Dermis microvascular lymphatic vessel endothelial cell (primary cell): ENCODE data around the gene EFNB1. TPM values are rescaled to one million over a fixed set of nuclear protein-coding genes. Genes with fewer than 3 reads are reported as not detected.

Experiments
- DNase-seq, 2 donors: peaks; one replicate each; pipeline versions ENCODE4 v3.0.0 to v3.0.0-alpha.2; 2010; ENCODE audit warnings: low read depth in 2 of 2
- total RNA-seq: library from RNA; depleted of rRNA; stranded (reverse); fragments of >200 nt; gene quantifications from 2 replicates; pipeline ENCODE4 v1.2.1, GENCODE V29; 2014

EFNB1 gene
- total RNA-seq, 1 donor from 2014 or later = 18.9 TPM

DNA sequence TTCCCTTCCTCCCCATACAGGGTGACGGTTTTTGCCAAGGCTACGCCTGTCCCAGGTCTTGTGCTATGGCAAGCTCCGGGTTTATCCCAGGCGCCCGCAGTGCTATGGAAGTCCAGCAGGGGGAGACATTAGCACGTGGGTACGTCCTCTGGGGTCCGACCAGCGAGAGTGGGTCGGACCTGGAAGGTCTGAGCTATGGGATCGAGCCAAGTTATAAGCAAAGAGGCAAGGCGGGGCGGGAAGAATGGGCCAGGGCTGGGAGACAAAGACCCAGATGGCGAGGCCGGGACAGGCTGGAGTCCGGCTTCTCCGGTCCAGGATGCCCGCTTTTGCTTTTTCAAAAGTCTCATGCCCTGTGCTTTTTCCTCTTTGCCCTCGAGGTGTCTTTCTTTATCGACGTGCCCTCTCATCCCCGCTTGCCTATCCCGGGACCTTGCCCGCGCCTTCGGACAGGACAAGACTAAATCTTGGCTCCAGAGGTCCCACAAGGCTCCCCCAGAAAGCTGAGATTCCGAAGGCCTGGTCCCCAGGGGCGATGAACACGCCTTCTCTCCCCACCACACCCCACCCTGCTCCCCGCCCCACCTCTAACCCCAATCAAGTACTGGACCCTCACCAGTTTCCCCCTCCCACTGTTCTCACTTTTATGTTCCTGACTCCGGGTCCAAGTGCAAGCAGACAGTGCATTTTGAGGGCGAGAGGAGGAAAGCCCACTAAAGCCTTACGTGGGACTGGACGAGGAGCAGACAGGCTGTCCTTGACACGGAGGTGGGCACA lies 785 bp upstream of the EFNB1 start:
- DNase-seq = peak; percentile 54 to 75

DNA sequence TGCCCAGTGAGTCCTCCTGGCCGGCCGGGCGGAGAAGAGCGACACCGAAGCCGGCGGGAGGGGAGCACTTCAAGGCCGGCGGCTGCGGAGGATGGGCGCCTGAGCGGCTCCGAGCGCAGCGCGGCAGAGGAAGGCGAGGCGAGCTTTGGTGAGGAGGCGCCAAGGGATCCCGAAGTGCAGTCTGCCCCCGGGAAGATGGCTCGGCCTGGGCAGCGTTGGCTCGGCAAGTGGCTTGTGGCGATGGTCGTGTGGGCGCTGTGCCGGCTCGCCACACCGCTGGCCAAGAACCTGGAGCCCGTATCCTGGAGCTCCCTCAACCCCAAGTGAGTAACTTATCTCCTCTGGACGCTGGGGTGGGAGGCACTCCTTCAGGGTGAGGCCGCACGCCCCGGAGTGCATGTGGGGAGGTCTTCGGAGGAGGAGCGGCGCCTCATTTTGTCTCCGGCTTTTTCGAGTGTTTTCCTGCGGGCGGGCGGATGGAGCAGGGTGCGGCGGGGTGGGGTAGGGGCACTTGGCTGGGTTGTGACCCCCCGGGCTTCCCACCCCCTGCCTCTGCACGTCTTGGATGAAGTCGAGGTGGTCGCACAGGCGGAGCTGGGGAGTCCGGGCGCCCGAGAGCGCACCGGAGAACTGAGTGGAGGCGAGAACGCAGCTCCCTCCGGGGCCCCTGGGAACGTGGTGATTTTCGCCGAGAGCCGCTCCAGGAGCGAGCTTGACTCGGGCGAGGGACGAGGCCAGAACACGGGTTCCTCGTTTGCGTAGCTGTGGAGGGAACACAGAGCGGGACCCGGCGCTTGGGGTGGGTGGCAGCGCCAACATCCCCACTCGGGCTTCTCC lies 979 bp downstream of the EFNB1 start:
- peak in 1 of 2 donors; percentile 44 for DNase-seq

DNA sequence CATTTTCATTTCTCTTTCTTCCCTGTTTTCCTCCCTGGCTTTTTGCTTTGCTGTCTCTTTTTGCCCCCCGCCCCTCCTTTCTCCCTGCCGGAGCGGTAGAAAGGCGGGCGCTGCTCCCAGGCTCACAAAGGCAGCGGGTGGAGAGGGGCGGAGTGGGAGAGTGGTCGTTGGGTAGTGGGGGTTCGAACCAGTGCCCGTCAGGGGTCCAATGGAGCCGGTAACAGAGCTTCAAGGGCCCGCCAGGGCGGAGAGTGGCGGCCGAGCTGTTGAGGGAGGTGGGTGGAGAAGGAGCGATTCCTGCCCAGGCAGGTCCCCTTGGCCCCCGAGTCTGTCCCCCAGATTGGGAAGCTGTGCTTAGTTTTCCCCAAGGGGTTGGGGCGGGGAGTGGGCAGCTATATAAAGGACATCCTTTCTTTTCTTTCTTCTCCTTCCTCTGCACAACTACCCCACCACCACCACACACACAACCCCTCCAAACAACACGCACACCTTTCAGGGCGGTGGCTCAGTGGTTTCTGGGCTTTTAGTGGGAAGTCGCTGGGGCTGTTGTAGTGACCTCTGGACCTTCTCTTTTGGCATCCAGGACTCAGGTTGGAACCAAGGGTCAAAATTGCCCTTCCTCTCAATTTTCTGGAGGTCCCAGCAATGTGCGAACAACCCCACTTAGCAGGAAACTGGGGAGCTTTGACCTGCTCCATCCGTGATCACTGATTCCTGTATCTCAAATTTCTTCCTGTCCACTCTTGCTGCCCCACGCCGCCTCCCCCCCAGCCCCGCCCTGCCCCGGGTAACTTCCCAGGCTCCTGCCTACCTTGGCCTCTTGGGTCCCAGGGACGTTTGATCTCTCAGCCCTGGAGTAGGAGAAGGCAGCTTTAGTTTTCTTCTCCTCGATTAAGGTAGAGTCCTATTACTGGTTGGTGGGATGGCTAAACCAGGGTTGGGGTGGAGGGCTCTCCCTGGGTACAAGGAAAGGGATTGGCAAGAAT lies 1.9 kb downstream of the EFNB1 start:
- DNase-seq = no peak

DNA sequence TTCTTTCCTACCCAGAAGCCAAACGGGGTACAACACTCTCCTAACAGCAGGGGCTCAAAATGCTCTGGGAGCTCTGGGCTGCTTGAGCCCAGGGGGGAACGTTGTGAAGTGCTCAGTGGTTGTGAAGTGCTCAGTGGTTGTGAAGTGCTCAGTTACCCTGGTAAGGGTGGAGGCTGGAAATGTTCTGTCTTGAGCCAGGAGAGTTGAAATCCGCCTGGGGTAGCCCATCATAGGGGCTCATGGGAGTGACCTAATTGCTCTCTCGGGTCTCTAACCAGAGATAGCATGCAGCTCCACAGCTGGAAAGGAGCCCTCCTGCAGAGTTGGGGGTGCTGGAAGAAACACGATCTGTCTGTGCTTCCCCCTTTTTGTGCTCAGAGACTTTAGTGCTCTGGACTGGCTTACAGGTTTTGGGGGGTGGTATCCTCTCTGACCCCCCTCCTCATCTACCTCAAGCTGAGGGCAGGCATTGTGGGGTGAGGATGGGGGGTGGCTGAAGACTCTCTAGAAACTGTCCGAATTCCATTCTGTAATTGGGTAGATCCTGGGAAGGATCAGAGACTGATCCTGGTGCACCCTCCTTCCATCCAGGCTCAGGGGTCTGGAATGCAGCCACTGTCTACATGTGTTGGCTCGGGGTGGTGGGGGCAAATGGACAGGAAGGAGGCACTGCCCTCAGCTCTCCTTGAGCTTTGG lies 2.7 kb downstream of the EFNB1 start:
- DNase-seq = no peak

DNA sequence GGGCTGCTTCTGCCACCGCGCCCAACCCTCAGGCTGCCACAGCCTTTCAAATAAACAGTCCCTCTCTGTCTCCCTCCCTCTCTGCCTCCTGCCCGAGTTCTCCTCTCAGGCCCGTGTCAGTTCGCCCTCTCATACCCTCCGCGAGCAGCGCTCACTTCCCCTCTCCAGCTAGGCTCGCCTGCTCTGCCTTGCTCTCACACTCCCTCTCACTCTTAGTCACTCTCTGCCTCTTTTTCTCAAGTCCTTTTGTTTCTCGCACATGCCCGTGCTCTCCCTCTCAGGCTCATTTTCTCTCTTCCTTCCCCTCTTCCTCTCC lies 3.2 kb downstream of the EFNB1 start:
- peak in 1 of 2 donors; percentile 72 for DNase-seq

DNA sequence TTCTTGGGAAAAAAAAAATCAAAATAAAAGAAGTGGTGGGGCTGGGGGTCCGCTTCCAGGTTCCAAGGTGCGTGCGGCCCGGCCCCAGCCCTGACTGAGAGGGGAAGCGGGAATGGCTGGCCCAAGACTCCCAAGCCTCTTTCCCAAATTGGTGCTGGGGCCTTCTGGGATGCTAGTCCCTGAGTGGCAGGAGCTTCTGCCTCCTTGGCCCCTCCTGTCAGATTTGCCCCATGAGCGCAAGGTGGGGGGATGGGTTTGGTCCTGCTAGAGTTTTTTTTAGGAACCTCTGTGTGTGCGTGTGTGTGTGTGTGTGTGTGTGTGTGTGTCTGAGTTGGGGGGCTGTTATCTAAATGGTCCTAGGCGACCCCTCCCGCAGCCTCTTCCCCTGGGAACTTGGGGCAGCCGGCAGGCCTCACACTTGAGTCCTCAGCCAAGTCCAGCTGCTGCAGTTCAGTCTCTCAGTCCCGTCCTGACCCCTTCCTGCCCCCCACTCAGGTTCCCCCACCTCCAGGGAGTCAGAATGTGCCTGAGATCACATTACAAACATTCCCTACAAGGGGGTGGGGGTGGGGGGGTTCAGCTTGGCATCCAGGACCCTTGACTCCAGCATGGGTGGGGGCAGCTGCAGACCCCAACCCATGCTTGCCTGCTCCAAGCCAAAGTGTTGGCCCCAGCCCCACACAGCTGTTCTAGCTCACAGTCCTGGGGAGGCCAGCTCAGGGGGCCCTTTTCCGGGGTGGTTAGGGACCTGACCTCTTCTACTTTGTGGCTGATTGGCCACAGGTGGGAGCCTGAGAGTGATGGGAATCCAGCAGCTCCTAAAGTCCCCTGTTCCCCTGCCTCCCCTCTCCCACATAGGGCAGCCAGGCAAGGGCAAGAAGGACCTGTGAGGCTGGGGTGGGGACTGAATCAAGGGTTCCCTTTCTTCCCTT lies 4.0 kb downstream of the EFNB1 start:
- DNase-seq = no peak

DNA sequence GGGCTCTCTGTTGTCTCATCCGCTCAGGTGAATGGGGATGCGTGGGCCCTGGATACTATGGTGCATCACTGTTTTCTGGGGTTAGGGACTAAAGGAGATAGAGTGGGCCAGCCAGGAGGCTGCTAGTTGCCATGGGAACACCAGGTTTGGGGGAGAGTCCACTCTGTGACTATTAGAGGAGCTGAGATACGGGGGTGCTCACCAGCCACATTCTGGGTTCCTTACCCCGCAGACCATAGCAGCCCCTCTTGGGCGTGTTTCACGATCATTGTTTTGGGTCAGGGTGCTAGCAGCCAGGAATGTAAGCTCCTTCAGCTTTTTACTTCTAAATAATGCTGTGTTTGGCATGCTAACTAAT lies 4.6 kb downstream of the EFNB1 start:
- DNase-seq = no peak

DNA sequence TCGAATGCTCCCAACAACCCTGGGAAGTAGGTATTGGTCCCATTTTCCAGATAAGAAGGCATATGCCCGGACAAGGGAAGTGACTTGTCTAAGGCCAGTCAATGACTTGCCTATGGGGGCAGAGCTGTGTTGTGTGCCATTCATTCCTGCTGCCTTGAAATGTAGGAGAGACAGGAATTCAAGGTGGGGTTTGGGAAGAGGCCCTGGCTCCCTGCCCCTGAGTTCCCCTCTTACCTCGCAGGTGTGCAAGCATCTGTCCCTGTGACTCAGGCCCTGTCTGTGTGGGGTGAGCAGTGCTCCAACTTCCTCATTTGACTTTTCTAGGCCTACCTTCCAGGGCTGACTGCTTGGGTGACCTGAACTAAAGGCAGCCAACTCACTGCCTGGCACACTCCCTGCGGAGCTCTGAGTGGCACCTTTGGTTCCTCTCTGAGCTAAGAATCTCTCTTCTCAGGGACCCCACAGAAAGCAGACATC lies 5.1 kb downstream of the EFNB1 start:
- DNase-seq = no peak

DNA sequence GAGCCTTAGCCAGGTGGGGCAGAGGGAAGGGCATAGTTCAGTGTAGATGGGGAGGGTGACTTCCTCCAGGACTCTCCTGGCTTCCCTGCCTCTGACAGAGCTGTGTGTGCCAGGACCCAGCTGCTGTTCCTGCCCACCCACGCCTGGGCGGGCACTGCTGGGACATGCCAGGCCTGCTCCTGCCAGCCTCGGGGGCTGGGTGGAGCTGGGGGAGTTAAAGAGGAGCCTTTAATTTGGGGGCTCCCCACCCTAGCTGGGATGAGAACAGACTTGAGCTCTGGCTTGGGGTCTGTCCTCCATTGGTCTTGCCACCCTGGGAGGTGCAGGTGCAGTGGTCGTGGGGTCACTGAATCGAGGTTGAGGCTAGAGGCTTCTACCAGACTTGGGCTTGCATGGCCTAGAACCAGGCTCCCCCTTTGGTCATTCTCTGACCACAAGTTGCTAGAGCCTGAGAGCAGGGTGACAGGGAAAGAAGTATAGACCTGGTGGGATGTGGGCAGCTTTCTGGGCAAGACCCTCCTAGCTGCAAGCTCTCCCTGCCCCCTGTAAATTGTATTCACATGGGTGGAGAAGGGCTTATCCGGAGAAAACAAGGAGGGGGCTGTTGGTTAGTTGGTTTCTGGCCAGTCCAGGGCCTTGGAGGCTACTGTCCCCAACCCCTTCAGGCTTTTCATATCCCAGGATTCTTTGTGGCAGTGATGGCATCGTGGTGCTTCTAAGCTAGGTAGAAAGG lies 5.7 kb downstream of the EFNB1 start:
- DNase-seq = no peak

DNA sequence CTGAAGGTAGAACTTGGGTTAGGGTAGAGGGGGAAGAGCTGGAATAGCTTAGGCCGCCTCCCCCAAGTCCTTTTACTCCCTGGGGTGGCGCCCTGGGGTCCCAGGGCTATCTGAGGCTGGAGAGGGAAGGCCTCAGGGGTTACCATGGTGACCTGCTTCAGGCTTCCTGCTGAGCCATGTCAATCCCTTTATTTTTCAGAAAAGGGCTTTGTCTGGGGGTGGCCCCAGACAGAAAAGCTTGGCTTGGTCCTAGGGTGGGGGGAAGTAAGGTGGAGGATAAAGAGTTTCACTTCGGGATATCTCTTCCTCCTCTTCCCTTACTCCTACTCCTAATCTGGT lies 6.3 kb downstream of the EFNB1 start:
- DNase-seq = no peak

DNA sequence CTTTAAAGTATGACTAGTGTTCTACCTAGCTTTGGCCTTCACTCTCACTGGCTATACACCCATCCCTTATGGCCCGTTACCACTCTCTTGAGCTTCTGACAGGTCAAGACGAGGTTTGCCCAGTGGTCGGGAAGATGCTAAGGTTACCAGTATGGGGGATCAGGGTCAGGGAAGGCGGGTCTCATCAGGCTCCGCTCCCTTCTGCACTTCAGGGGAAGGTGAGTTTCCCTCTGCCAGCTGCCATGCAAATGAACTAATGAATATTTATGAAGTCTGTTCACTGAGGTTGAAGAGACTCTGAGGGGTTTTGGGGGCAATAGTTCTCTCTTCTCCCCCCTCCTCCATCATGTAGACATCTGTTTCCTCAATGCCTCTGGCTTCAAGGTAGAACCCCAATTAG lies 6.6 kb downstream of the EFNB1 start:
- no peak for DNase-seq

DNA sequence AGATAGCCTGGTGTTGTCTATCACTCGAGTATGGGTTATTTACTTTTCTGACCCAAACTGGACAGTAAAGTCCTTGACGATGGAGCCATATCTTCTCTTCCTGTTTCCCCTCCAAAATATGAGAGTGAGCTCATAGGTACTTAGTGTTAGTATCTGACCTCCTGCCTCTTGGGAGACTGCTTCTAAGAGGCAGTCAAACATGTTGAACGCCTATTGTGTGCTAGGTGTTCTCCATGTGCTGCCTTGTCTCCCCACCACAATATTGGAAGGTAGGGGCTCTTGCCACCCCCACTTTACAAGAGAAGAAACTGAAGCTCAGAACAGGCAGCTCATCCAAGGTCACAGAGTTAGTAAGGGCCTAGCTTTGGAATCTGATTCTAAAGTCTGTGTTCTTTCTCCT lies 8.3 kb downstream of the EFNB1 start:
- no peak for DNase-seq

DNA sequence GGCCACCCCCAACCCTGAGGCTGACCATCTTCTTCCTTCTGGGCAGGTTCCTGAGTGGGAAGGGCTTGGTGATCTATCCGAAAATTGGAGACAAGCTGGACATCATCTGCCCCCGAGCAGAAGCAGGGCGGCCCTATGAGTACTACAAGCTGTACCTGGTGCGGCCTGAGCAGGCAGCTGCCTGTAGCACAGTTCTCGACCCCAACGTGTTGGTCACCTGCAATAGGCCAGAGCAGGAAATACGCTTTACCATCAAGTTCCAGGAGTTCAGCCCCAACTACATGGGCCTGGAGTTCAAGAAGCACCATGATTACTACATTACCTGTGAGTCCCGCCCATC lies 9.7 kb downstream of the EFNB1 start:
- no peak for DNase-seq

DNA sequence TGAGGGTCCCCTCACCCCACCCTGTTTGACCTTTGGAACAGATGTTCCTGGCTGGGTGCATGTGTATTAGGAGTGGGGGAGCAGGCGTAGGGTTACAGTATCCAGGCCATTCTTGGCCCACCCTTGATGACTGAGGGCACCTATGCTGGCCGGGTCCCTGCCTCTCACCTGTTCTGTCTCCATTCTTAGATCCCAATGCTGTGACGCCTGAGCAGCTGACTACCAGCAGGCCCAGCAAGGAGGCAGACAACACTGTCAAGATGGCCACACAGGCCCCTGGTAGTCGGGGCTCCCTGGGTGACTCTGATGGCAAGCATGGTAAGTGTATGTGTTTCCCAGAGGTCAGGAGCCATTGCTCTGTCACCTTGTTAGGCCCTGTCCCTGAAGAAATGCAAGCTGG lies 10.9 kb downstream of the EFNB1 start:
- DNase-seq = no peak

DNA sequence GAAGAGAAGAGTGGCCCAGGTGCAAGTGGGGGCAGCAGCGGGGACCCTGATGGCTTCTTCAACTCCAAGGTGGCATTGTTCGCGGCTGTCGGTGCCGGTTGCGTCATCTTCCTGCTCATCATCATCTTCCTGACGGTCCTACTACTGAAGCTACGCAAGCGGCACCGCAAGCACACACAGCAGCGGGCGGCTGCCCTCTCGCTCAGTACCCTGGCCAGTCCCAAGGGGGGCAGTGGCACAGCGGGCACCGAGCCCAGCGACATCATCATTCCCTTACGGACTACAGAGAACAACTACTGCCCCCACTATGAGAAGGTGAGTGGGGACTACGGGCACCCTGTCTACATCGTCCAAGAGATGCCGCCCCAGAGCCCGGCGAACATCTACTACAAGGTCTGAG lies 11.4 kb downstream of the EFNB1 start:
- no peak for DNase-seq

DNA sequence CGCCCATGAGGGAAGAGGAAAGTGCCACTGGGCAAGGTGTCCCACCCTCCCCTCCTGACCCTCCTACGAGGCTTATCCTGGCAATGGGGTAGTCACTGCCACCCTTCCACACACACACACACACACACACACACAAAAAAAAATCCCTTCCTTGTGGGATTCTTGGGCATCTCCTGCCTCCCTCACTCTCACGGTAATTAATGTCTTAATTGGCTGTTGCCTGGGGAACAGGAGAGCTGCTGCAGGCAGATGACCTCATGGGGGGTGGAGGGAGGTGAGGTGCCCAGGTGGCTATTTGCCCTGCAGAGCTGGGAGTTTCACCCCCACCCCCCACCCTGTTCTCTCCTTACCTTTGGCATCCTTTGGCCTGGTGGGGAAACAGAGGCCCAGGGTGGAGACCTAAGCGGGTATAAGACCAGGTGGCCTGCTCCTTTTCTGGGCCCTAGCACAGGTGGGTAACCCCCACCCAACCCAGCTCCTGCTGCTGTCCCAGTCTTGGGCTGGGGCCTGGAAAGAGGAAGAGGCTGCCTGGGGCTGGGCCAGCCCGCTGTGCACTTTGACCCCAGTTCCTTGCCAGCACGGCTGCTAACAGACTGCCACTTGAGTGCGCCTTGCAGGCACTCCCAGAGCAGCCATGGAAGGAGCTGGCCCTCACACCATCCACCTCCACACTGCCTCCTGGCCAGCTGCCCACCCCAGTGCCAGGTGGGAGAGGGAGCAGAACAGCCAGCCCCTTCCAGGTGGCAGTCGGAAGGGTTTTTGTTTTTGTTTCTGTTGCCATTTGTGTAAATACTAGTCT lies 12.6 kb downstream of the EFNB1 start:
- DNase-seq = no peak

DNA sequence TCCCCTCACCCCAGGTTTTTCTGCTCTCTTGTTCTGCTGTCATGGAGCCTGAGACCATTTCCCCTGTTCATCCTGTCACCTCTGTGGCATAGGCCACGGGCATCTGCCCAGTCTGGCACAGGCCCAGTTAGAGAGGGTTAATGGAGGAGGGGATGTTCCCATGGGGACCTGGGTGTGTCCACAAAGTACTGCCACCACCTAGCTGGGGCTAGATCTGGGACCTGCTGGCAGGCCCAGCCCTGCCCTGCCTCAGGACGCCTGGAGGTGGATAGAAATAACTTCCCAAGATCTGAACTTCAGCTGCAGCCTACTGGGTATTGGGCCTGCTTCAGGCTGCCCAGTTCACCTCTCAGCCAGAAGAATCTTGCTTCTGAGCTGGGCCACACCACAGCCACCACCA lies 13.5 kb downstream of the EFNB1 start:
- DNase-seq = no peak

DNA sequence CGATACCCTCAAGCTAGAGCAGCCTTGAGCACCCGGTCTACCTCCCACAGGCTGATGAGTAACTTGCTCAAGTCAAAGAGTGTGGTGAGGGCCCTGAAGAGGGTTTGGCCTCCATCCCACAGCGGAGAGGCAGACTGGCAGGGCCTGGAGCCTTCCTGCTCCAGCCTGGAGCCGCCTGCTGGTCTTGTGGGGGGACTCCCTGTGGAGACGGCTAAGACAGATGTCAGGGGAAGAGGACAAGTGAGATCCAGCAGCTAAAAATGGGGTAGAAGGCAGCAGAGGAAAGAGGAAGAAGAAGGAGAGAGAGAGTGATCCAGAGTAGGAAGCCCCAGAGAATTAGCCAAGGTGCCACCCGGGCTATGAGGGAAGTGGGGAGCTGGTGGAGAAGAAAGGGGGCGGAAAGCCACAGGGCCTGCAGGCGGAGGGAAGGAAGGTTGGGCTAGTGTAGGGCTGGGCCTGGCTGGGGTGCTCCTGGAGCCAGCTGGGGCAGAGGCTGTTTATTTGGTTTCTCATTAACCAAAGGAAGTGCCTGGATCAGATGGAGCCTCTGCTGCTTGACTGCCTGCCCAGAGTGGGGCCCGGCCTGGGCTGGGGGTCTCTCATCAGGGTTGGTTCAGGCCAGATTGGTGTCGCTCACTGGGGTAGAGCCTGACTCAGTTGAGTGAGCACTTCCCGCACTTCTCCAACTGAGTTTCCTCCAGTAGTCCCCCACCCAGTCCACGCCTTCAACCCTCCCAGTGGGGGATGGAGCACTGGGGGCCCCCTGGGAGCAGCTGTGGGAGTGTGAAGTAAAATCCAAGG lies 14.2 kb downstream of the EFNB1 start:
- no peak for DNase-seq
